Measurements from ENCODE around the gene AK9.
"Not testable (repeated sequence)": the region's sequence is repeated elsewhere in the genome, so short reads cannot be mapped to it uniquely, and the experiment has no call there.

Gene AK9

DNA sequence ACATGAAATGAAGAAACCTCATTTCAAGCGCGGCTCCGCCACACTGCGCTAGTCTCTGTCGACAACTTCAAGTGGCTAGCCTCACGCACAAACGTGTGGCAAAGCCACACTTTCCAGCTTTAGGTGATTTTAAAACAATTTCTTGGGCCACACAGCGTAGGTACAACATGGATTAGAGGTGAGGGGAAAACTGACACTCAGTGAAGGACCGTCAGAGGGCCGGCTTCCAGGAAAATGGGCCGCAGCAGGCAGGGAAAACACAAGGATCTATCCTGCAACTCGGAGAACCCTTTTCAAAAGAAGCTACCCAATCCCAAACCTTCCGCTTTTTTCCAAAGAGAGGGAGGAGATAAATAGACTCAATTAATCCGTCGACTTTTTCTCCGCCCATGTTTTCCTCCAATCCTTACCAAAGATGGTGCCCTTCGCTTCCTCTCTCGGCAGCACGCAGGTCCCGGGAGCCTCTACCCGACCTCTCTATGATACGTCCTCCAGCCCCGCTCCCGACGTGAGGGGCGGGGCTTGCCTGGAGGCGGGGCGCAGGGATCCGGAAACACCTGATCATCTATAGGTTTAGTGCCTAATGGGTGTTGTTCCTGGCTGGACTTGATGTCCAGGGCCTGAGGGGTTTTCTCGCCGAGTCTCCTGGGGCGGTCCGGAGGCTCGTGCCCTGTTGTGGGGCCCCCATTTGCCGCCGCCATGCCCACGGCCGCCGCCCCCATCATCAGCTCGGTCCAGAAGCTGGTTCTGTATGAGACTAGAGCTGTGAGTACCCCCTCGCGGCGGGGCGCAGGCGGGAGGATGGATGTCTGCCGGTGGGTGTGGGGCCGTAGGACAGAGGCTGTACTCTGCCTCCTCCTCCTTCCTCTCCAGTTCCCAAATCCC, at the start of gene AK9, which contains the start of gene FIG4:
TSS of gene AK9 (minus strand) at position 466 of the 885 bp plus-strand sequence. CDS start 15,457 bp downstream, outside the sequence.
TSS of gene FIG4 (plus strand) at position 560 of the 885 bp plus-strand sequence. CDS start at position 700, 140 bp downstream.
- peak; percentile 90 for DNase-seq (ENCODE audit: low spot score)

DNA sequence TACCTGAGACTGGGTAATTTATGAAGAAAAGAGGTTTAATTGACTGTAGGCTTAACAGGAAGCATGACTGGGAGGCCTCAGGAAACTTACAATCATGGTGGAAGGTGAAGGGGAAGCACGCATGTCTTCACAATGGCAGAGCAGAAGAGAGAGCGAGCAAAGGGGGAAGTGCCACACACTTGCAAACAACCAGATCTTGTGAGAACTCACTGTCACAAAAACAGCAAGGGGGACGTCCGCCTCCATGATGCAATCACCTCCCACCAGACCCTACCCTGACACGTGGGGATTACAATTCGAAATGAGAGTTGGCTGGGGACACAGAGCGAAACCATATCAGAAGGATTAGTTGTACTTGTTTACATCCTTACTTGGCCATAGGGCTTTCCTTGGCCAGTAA, 49.8 kb upstream of the AK9 start:
- no peak for DNase-seq (ENCODE audit: low spot score)

- DNase-seq (ENCODE audit: low spot score), result no peak
Observed at GRCh38 chr6:109739686-109740085, 48.7 kb upstream of the AK9 start.

DNA sequence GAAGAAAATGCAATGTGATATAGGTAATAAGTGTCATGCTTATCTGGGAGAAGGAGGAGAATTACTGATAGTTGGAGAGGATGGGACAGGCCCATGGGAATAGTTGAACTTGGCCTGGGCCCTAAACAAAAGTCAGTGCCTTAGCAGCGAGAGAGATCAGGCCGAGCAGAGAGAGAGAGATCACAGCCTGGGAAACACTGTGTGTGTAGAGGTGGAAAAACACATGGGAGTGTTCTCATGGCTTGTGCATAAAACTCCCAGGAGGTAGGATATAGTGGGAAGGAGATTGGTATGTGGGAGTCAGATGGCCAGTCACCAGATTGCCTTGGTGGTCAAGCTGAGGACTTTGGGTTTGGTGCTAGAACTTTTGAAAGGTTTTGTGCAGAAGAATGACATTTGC, 47.7 kb upstream of the AK9 start:
- DNase-seq (ENCODE audit: low spot score), result no peak

- DNase-seq (ENCODE audit: low spot score), result no peak
Observed at GRCh38 chr6:109738255-109738654, 47.3 kb upstream of the AK9 start.

- no peak for DNase-seq (ENCODE audit: low spot score)
Observed at GRCh38 chr6:109736273-109737025, 45.4 kb upstream of the AK9 start.

DNA sequence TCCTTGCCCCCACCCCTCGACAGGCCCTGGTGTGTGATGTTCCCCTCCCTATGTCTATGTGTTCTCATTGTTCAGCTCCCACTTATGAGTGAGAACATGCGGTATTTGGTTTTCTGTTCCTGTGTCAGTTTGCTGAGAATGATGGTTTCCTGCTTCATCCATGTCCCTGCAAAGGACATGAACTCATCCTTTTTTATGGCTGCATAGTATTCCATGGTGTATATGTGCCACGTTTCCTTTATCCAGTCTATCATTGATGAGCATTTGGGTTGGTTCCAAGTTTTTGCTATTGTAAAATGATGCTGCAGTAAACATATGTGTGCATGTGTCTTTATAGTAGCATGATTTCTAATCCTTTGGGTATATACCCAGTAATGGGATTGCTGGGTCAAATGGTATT, 34.2 kb upstream of the AK9 start:
- not testable (repeated sequence) for DNase-seq (ENCODE audit: low spot score)

- DNase-seq (ENCODE audit: low spot score), result no peak
Observed at GRCh38 chr6:109722564-109723254, 31.7 kb upstream of the AK9 start.

- DNase-seq (ENCODE audit: low spot score), result no peak
Observed at GRCh38 chr6:109722011-109722410, 31.0 kb upstream of the AK9 start.

DNA sequence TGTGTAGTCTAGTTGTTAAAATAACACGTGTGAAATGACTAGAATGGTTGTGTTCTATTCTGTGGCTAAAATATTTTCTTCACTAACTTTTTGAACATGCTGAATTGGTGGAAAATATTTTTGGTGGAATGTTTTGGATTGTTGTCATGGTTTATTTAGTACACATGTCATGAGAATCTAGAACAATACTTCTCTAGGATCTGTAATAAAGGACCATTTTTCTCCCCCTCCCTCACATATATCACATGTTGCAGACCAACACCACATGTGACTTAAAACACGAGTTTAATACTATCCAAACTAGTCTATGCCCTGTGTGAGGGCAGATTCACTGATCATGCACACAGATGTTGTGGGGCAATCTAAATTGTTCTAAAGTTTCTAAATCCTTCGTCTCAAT, 29.3 kb upstream of the AK9 start:
- no peak for DNase-seq (ENCODE audit: low spot score)

- DNase-seq (ENCODE audit: low spot score), result no peak
Observed at GRCh38 chr6:109718991-109719390, 28.0 kb upstream of the AK9 start.

GRCh38 chr6:109717971-109718370, 27.0 kb upstream of the AK9 start:
- no peak for DNase-seq (ENCODE audit: low spot score)

DNA sequence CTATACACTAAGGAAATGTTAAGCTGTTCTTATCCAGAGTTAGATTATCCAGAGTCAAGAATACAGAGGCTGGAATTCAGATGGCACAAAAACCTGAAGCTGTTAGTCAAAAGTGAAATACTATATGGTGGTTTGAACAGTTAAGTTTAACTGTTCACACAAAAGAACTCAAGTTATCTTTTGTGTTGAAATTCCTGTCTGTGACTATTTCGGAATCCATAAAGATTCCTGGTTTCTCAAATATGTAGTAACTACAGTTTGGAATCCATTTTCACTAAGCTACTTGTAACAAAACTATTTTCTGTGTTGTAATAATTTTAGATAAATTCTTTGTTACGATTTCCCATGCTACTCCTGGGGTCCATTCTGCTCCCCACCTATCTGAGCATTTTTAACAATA, 24.6 kb upstream of the AK9 start:
- no peak for DNase-seq (ENCODE audit: low spot score)

DNA sequence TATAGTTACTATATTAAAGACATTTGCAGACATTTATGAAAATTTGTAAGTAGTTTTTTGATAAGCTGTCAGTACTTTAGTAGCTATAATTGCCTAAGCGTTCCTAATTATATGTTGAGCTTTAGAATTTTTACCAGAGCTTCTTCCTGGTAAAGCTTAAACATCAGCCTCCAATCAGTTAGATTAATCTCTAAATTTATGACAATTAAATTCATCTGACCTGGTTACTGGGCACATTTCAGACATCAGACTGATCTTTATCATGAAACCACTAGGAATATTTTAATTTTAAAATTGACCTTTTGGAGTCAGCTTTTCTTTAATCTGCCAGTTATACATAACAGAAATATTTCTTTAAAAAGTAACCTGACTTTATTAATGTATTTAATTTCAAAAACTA, 23.6 kb upstream of the AK9 start:
- DNase-seq (ENCODE audit: low spot score), result no peak

- no peak for DNase-seq (ENCODE audit: low spot score)
Observed at GRCh38 chr6:109714166-109714565, 23.2 kb upstream of the AK9 start.

GRCh38 chr6:109713097-109713496, 22.1 kb upstream of the AK9 start:
- DNase-seq (ENCODE audit: low spot score), result no peak

- not testable (repeated sequence) for DNase-seq (ENCODE audit: low spot score)
Observed at GRCh38 chr6:109708099-109708498, 17.1 kb upstream of the AK9 start.

GRCh38 chr6:109706513-109706912, 15.5 kb upstream of the AK9 start:
- DNase-seq (ENCODE audit: low spot score), result no peak

- DNase-seq (ENCODE audit: low spot score), result peak; percentile 77
Observed at GRCh38 chr6:109705258-109705657, 14.3 kb upstream of the AK9 start.

- no peak for DNase-seq (ENCODE audit: low spot score)
Observed at GRCh38 chr6:109702791-109703190, 11.8 kb upstream of the AK9 start.

GRCh38 chr6:109701774-109702173, 10.8 kb upstream of the AK9 start:
- no peak for DNase-seq (ENCODE audit: low spot score)

GRCh38 chr6:109701221-109701620, 10.2 kb upstream of the AK9 start:
- DNase-seq (ENCODE audit: low spot score), result no peak

DNA sequence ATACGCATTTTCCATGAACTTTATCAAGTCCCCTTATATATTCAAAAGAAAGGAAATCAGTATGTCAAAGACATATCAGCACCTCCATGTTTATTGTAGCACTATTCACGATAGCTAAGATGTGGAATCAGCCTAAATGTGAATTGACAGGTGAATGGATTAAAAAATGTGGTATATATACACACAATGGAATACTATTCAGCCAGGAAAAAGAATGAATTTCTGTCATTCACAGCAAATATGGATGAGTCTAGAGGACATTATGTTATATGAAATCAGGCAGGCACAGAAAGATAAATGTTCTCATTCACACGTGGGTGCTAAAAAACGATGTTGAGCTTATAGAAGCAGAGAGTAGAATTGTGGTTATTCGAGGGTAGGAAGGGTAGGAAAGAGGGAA, 5.4 kb upstream of the AK9 start:
- no peak for DNase-seq (ENCODE audit: low spot score)
